Activated T-helper 1 cell treated with anti-CD3 and anti-CD28 coated beads, Interleukin-12 subunit alpha, Interleukin-12 subunit beta, Interleukin-2, Interleukin-4 antibody, amounts not matched to agents 30 ng/mL and 10 ng/mL and 1 ng/mL, durations not matched to agents 14 hours and 24 hours and 36 hours (primary cell): ENCODE data around the gene C16orf95. TPM values are rescaled to one million over a fixed set of nuclear protein-coding genes. Genes with fewer than 3 reads are reported as not detected.

Experiments used
- DNase-seq: peaks from one replicate; pipeline ENCODE4 v3.0.0; 2021; ENCODE audit warnings: low spot score
- H3K27ac Mint-ChIP-seq: one replicate; pipeline ENCODE4 v1.8.0; 2021; ENCODE audit warnings: mild to moderate bottlenecking, mixed read lengths
- H3K27me3 Mint-ChIP-seq: one replicate; pipeline ENCODE4 v1.8.0; 2022; ENCODE audit warnings: mild to moderate bottlenecking, moderate library complexity, mixed read lengths; ENCODE audit not compliant: insufficient read depth
- H3K36me3 Mint-ChIP-seq: one replicate; pipeline ENCODE4 v1.8.0; 2021; ENCODE audit warnings: low read depth, mixed read lengths
- H3K4me1 Mint-ChIP-seq: one replicate; pipeline ENCODE4 v1.8.0; 2021; ENCODE audit warnings: low read depth, mixed read lengths
- H3K4me3 Mint-ChIP-seq: one replicate; pipeline ENCODE4 v1.8.0; 2021; ENCODE audit warnings: mild to moderate bottlenecking, moderate library complexity, mixed read lengths
- H3K9me3 Mint-ChIP-seq: one replicate; pipeline ENCODE4 v1.8.0; 2021; ENCODE audit warnings: mixed read lengths
- intact Hi-C: fragments of 100-400 bp; cut with micrococcal nuclease; formaldehyde crosslinking; loops from one replicate; pipeline ENCODE4 v1.15.1; 2024
- total RNA-seq: library from RNA; stranded (reverse); gene quantifications from 2 replicates; pipeline ENCODE4 v1.2.3, GENCODE V29; 2022

Gene C16orf95
- total RNA-seq, 1 donor from 2014 or later, result 10.9 TPM

DNA sequence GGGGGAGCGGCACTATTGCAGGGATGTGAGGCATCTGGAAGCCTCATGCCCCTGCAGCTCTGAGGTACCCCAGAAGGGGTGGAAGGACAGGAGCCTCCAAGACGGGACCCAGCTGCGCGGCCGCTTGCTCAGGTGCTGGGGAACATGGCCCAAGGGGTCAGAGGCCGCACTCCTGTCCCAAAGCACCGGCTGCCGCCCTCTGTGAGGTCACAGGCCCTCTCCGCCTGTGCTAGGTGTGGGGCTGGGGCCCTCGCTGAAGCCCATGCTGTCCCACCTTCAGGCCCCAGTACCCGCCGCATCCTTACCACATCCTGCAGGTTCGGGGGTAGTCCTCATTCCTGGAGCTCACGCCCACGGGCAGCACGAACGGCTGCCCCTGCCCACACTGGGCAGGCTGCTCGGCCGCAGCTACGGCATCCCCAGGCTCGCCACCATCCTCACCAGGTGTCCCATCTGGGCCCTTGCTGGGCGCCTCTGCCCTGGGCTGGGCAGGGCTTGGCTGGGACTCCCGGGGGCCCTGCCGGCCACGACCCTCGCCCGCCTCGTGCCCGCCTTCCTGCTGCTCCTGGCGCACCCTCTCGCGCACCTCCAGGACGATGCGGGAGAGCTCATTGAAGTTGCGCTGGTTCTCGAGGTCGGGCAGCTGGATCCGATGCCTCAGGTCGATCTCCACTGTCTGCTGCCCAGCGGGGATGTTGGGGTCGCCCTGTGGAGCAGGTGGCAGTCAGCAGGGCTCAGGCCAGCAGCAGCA lies 16.6 kb upstream of the C16orf95 start:
- intact Hi-C loops, result no loop called here
- Mint-ChIP-seq H3K27me3 (no peaks in the 10 kb centered on the region), H3K4me3 (no peak overlapping the region), H3K27ac (no peak overlapping the region), H3K4me1 (peaks cover 5% of the 10 kb centered on the region), H3K9me3 (no peaks in the 10 kb centered on the region), H3K36me3 (peaks cover 12% of the 10 kb centered on the region)
- no peak for DNase-seq

DNA sequence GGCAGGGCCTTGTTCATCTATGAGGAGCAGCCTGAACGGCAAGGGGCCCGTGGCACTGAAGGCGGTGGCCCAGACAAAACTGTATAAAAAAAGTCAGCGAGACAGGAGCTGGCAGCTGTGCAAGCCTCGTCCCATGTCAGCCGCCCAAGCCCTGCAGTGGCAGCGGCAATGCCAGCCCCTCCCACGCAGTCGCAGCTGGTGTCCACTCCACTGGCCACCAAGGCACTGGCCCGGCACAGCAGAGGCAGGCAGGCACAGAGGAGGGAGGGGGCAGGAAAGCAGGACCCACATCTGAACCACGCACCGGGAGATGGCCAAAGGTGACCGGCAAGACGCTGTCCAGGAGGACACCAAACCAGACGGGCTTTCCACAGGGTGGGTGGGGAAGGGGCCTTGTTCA lies 15.9 kb upstream of the C16orf95 start:
- DNase-seq, result no peak
- intact Hi-C loops, result no loop called here
- no peaks in the 10 kb centered on the region for H3K9me3 Mint-ChIP-seq
- H3K27ac Mint-ChIP-seq, result no peak overlapping the region
- H3K36me3 Mint-ChIP-seq, result peaks cover 11% of the 10 kb centered on the region
- H3K27me3 Mint-ChIP-seq, result no peaks in the 10 kb centered on the region
- peaks cover 5% of the 10 kb centered on the region for H3K4me1 Mint-ChIP-seq
- H3K4me3 Mint-ChIP-seq, result no peak overlapping the region

DNA sequence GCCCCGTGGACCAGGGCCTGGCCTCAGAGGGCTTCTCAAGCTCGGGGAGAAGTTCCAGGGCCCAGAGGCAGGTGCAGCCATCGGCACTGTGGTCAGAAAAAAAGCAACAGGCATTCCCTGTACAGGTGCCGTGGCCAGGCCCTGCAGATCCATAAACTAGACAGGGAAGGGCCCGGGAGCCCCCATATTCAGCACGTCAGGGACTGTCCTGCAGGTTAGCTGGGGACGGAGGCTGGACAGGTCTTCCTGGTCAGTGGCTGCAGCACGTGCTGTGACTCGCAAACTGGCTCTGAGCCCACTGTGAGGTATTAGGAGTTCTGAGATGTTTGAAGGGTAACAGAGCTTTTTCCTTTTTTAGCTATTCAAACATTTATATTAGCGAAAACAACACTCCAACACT lies 15.0 kb upstream of the C16orf95 start:
- H3K9me3 Mint-ChIP-seq, result no peaks in the 10 kb centered on the region
- H3K27ac Mint-ChIP-seq, result no peak overlapping the region
- H3K4me3 Mint-ChIP-seq, result no peak overlapping the region
- no peaks in the 10 kb centered on the region for H3K27me3 Mint-ChIP-seq
- H3K4me1 Mint-ChIP-seq, result peaks cover 2% of the 10 kb centered on the region
- peaks cover 11% of the 10 kb centered on the region for H3K36me3 Mint-ChIP-seq
- intact Hi-C loops, result no loop called here
- DNase-seq, result no peak

DNA sequence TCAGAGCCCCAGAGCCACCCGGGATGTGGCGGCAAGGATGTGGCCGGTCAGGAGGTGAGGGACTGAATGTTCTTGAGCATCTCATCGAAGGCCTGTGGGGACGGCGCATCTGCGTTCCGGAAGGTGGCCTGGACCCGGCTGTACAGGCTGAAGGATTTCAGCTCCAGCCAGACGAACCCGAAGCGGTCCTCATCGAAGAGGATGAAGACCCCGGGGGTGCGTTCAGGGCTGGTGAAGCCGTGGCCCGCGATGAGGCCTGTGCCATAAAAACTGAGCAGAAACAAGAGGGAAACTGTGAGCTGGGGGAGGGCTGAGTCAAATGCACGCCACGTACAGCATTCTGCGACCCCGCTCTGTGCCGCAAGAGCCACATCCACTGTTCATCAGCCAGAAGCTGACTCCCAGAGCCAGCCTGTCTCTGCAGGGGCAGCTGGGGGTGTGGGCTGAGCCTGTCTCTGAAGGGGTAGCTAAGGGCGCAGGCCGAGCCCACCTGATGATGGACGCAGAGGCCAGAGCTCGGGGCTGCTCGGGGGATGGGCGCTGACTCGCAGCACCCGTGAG lies 14.1 kb upstream of the C16orf95 start:
- Mint-ChIP-seq H3K27ac (no peak overlapping the region), H3K4me1 (no peaks in the 10 kb centered on the region), H3K9me3 (no peaks in the 10 kb centered on the region), H3K4me3 (no peak overlapping the region), H3K36me3 (peaks cover 11% of the 10 kb centered on the region), H3K27me3 (no peaks in the 10 kb centered on the region)
- DNase-seq, result no peak
- intact Hi-C loops, result no loop called here

DNA sequence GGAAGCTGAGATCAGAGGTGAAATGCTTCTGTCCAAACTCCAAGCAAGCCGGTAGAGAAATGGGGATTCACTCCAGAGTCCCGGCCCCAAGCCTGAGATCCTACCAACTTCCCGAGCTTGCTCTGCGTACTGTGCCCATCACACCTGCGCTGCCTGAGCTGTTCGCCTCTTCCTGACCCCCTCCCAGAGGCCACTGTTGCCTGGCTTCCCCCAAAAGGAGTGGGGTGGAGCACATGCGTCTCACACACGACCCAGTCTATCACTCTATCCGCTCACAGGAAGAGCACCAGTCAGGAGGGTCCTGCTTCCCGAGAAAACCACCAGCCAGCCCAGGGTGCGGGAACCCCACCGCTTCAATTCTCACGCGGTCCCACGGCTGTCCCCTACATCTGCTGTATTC lies 13.5 kb upstream of the C16orf95 start:
- Mint-ChIP-seq H3K27ac (no peak overlapping the region), H3K9me3 (no peaks in the 10 kb centered on the region), H3K4me3 (no peak overlapping the region), H3K36me3 (peaks cover 11% of the 10 kb centered on the region), H3K4me1 (no peaks in the 10 kb centered on the region), H3K27me3 (no peaks in the 10 kb centered on the region)
- intact Hi-C loops, result no loop called here
- DNase-seq, result no peak

DNA sequence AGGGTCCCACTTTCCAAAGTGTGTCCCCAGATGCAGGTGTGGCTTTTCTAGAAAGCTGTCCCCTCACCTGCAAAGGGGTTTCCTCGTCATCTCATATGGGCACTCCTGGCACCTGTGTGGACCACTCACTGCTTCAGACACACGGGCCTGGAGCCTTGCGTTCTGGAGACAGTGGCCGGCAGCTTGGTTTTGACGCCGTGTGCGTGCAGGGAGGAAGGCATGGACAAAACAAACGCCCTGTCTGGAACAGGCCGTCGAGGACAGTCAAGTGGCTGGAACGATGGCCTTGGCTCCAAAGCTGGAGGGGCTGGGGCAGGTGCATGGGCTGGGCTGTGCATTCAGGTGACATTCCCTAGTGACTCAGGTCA lies 13.0 kb upstream of the C16orf95 start:
- H3K9me3 Mint-ChIP-seq, result no peaks in the 10 kb centered on the region
- intact Hi-C loops, result no loop called here
- peaks cover 11% of the 10 kb centered on the region for H3K36me3 Mint-ChIP-seq
- H3K27me3 Mint-ChIP-seq, result no peaks in the 10 kb centered on the region
- DNase-seq, result no peak
- H3K4me1 Mint-ChIP-seq, result no peaks in the 10 kb centered on the region
- H3K4me3 Mint-ChIP-seq, result no peak overlapping the region
- H3K27ac Mint-ChIP-seq, result no peak overlapping the region

DNA sequence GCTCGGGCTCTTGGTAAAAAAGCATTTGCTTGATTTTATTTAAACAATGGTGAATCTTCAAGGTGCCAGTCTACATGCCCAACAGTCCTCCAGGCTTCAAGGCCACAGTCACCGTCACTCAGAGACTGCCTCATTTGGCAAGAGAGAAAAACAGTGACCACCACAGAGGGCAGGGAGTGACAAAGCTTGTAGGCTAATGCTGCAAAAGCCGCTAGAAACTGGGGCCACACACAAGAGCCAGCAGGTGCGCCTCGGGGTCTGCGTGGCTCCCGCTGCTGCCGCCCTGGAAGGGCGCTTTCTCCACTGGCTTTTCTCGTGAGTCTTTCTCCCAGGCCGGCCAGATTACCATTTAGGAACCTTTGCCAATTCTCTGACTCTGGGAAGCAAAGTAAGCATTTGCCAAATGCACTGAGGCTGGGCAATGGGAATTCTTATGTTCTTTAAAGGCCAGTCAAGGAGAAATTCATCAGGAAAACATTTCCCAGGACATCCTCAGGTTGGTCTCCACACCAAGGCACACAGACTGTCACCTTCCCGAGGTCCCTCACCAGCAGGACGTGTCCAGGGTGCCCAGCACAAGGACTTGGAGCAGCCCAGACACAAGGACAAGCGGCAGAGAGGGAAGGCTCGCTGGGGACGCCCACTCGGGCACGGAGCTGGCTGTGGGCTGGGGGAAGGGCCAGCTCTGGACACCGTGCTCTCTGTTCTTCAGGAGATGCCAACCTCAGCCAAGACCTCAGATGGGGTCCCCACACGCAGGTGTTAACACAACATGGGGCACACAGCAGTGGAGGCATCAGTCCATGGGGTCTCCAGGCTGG lies 12.5 kb upstream of the C16orf95 start:
- Mint-ChIP-seq H3K4me3 (no peak overlapping the region), H3K27ac (no peak overlapping the region), H3K36me3 (peaks cover 11% of the 10 kb centered on the region), H3K9me3 (no peaks in the 10 kb centered on the region), H3K4me1 (no peaks in the 10 kb centered on the region), H3K27me3 (no peaks in the 10 kb centered on the region)
- no peak for DNase-seq
- intact Hi-C loops, result no loop called here

DNA sequence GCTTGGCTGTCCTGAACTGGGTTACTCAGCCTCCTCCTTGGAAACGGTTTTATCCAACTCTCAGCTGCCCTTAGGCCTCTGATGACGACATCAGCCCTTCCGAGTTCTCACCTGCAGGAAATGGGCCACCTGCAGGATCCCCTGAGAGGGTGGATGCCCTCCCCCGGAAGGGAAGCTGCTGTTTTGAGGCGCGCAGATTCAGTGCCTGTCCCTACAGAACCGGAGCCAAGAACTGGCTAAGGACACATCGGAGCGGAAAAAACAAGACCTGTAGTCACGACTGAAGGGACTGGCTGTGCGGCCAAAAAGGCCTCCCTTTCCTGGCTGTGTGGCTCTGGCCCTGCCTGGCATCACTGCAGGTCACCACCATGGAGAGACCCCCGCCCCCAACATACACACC lies 11.7 kb upstream of the C16orf95 start:
- intact Hi-C loops, result no loop called here
- H3K27me3 Mint-ChIP-seq, result no peaks in the 10 kb centered on the region
- H3K4me3 Mint-ChIP-seq, result no peak overlapping the region
- DNase-seq, result no peak
- no peaks in the 10 kb centered on the region for H3K4me1 Mint-ChIP-seq
- H3K27ac Mint-ChIP-seq, result no peak overlapping the region
- no peaks in the 10 kb centered on the region for H3K9me3 Mint-ChIP-seq
- peaks cover 8% of the 10 kb centered on the region for H3K36me3 Mint-ChIP-seq

DNA sequence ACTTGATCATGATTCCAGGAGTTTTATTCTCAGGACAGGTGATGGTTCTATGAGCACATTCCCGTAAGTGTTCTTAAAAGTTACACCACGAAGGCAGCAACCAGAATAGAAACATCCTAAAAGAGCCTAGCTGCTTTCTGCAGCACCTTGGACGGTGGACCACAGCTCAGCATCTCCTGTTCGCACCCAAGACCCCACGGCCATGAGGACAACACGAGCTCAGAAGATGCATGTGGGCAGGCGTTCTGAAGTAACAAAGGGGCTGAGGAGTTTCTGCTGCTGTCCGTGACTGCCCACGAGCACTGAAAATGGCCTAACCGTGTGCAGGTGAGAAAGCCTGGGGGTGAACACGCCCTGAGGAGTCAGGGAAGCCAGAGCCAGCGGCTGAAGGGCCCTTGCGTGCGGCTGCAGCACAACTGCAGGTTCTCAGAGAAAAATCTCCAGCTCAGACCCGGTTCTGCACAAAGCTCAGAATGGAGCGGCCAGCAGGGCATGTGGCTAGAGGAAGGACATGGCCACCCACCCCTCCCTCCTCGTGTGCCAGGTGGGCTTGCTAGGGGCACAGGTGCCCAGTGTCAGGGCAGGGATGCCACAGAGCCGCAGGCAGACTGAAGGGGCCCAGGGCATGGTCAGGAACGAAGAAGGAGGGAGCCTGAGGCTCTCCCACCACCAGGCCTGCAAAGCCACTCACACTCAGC lies 10.8 kb upstream of the C16orf95 start:
- no peaks in the 10 kb centered on the region for H3K27me3 Mint-ChIP-seq

DNA sequence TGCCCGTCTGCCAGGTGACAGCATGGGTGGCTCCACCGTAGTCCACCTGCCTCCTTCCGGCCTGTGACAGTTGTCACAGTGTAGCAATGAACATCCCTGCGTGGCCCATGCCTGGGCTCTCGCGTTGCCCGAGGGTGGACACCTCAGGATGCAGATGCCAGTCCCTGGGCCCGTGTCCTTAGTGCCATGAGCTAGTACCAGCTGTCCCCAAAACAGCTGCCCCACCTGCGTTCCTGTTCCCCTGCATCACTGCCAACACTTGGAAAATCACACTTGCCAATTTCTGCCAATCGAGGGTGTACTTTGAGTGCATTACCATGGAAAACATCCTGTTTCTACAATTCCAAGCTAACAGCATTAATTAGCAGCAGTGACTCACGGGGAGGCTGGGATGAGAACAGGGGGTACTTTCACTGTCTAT lies 9.0 kb upstream of the C16orf95 start:
- Mint-ChIP-seq H3K27ac (no peak overlapping the region), H3K9me3 (no peaks in the 10 kb centered on the region), H3K36me3 (peaks cover 6% of the 10 kb centered on the region), H3K4me3 (no peak overlapping the region), H3K27me3 (no peaks in the 10 kb centered on the region), H3K4me1 (no peaks in the 10 kb centered on the region)
- DNase-seq, result no peak
- intact Hi-C loops, result no loop called here

More for the DNA sequence above, 10.8 kb upstream of the C16orf95 start:
- Mint-ChIP-seq H3K9me3 (no peaks in the 10 kb centered on the region), H3K36me3 (peaks cover 6% of the 10 kb centered on the region), H3K4me3 (no peak overlapping the region), H3K4me1 (no peaks in the 10 kb centered on the region), H3K27ac (no peak overlapping the region)
- intact Hi-C loops, result no loop called here
- DNase-seq, result no peak

DNA sequence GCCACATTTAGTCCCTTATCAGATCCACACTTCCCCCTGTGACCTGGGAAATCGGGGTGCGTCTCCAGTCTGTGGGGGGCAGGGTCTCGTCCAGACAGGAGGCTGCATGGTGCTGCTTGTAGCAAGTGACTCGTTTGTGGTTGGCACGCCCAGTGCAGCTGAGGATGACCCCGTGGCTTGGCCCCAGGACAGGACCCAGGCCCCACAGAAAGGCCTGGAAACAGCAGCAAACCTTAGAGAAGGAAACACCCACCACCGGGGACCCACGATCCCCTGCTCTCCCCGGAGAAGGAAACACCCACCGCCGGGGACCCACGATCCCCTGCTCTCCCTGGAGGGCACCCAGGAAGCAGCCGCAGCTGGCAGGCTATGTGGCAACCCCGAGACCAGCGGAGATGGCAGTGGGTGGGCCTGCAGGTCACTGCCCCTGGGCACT lies 8.2 kb upstream of the C16orf95 start:
- H3K27ac Mint-ChIP-seq, result no peak overlapping the region
- peaks cover 2% of the 10 kb centered on the region for H3K36me3 Mint-ChIP-seq
- H3K4me1 Mint-ChIP-seq, result no peaks in the 10 kb centered on the region
- DNase-seq, result no peak
- intact Hi-C loops, result no loop called here
- H3K4me3 Mint-ChIP-seq, result no peak overlapping the region
- no peaks in the 10 kb centered on the region for H3K27me3 Mint-ChIP-seq
- H3K9me3 Mint-ChIP-seq, result no peaks in the 10 kb centered on the region

DNA sequence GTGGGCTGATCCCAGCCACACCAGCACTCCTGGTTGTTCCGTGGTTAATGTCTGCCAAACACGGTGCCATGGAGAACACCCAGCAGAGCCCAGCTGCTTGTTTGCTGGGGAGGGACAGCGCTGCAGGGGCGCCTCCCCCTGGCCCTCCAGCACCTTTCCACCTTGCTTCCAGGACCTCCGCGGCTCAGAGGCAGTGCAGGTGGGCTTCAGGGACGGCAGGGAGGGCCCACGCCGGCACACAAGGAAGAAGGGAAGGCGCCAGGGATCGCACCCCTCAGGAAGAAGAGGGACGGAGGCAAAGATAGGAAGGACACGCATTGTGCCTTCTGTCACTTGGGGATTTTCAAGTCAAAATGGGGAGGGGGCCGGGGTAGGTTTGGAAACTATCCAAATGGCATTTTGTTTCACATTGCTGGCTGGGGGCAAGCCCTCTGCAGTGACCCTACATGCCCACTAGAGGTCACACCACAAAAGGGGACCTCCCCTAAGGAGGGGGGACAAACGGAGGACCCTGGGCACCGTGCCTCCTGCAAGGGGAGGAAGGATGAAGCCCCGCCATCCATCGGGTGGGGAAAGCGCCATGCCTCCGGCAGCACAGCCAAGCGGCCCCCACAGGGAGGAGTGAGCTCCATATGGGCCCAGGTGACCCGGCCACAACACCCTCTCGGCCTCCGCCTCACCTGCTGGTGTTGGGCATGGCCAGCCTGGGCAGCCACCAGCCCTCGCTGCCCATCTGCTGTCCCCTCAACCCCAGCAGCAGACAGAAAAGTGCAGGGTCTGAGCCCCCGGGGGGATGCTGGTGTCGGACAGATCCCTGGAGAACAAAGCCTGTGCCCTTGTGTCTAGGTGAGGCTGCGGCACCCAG lies 7.5 kb upstream of the C16orf95 start:
- intact Hi-C loops, result no loop called here
- Mint-ChIP-seq H3K27me3 (no peaks in the 10 kb centered on the region), H3K36me3 (peaks cover 2% of the 10 kb centered on the region)

More for the DNA sequence above, 7.5 kb upstream of the C16orf95 start:
- Mint-ChIP-seq H3K4me3 (no peak overlapping the region), H3K9me3 (no peaks in the 10 kb centered on the region), H3K4me1 (no peaks in the 10 kb centered on the region), H3K27ac (no peak overlapping the region)
- DNase-seq, result peak; percentile 15
